WTC11 (cell line): ENCODE data around the gene TIGAR.

Experiments used
- ATF1 ChIP-seq: sonication (generic); formaldehyde crosslinking; IDR thresholded peaks from 2 replicates; pipeline ENCODE4 v1.8.1; 2023; ENCODE audit warnings: mild to moderate bottlenecking, moderate library complexity, missing genetic modification reagents
- CREM ChIP-seq: sonication (generic); formaldehyde crosslinking; IDR thresholded peaks from 2 replicates; pipeline ENCODE4 v1.8.1; 2022; ENCODE audit warnings: mild to moderate bottlenecking, missing genetic modification reagents, moderate library complexity
- CTCF ChIP-seq: fragments of 200-600 bp; IDR thresholded peaks from 2 replicates; pipeline ENCODE4 v1.8.0; 2022; ENCODE audit warnings: antibody characterized with exemption
- SMAD3 ChIP-seq: sonication (generic); formaldehyde crosslinking; IDR thresholded peaks from 2 replicates; pipeline ENCODE4 v1.8.0; 2022; ENCODE audit warnings: missing genetic modification reagents, mild to moderate bottlenecking, borderline replicate concordance
- TCF7 ChIP-seq: sonication (generic); formaldehyde crosslinking; IDR thresholded peaks from 2 replicates; pipeline ENCODE4 v1.8.0; 2022; ENCODE audit warnings: mild to moderate bottlenecking, low read depth, missing genetic modification reagents, moderate library complexity
- TF ChIP-seq, protein P1 (sequence below): fragments of 250-450 bp; sonication (Bioruptor Pico); IDR thresholded peaks from 2 replicates; pipeline ENCODE4 v1.9.0; 2021; ENCODE audit warnings: moderate library complexity, mild to moderate bottlenecking, inconsistent platforms, borderline replicate concordance
- TF ChIP-seq, protein P2 (sequence below): sonication (generic); formaldehyde crosslinking; conservative IDR thresholded peaks from 2 replicates; pipeline ENCODE4 v1.8.1; 2022; ENCODE audit warnings: mild to moderate bottlenecking, missing genetic modification reagents
- TF ChIP-seq, protein P3 (sequence below): sonication (generic); formaldehyde crosslinking; conservative IDR thresholded peaks from 2 replicates; pipeline ENCODE4 v1.8.1; 2023; ENCODE audit warnings: mild to moderate bottlenecking, low read depth, missing genetic modification reagents, moderate library complexity
- TF ChIP-seq, protein P4 (sequence below): sonication (generic); formaldehyde crosslinking; IDR thresholded peaks from 2 replicates; pipeline ENCODE4 v1.8.0; 2022; ENCODE audit warnings: mild to moderate bottlenecking, missing genetic modification reagents
- TF ChIP-seq, protein P5 (sequence below): sonication (generic); formaldehyde crosslinking; IDR thresholded peaks from 2 replicates; pipeline ENCODE4 v1.8.1; 2023; ENCODE audit warnings: mild to moderate bottlenecking, missing genetic modification reagents, borderline replicate concordance
- TF ChIP-seq, protein P6 (sequence below): sonication (generic); formaldehyde crosslinking; IDR thresholded peaks from 2 replicates; pipeline ENCODE4 v1.8.1; 2022; ENCODE audit warnings: low read depth, missing genetic modification reagents, borderline replicate concordance

- TF ChIP-seq CTCF, result no peak
- TF ChIP-seq, protein P1, sequence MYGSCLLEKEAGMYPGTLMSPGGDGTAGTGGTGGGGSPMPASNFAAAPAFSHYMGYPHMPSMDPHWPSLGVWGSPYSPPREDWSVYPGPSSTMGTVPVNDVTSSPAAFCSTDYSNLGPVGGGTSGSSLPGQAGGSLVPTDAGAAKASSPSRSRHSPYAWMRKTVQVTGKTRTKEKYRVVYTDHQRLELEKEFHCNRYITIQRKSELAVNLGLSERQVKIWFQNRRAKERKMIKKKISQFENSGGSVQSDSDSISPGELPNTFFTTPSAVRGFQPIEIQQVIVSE (CRISPR knock-in tag), result no peak
- no peak for TF ChIP-seq TCF7 (CRISPR knock-in tag)
- TF ChIP-seq ATF1, result no peak
- TF ChIP-seq SMAD3 (CRISPR knock-in tag), result no peak
- TF ChIP-seq, protein P2, sequence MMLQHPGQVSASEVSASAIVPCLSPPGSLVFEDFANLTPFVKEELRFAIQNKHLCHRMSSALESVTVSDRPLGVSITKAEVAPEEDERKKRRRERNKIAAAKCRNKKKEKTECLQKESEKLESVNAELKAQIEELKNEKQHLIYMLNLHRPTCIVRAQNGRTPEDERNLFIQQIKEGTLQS (CRISPR knock-in tag), result no peak
- TF ChIP-seq, protein P3, sequence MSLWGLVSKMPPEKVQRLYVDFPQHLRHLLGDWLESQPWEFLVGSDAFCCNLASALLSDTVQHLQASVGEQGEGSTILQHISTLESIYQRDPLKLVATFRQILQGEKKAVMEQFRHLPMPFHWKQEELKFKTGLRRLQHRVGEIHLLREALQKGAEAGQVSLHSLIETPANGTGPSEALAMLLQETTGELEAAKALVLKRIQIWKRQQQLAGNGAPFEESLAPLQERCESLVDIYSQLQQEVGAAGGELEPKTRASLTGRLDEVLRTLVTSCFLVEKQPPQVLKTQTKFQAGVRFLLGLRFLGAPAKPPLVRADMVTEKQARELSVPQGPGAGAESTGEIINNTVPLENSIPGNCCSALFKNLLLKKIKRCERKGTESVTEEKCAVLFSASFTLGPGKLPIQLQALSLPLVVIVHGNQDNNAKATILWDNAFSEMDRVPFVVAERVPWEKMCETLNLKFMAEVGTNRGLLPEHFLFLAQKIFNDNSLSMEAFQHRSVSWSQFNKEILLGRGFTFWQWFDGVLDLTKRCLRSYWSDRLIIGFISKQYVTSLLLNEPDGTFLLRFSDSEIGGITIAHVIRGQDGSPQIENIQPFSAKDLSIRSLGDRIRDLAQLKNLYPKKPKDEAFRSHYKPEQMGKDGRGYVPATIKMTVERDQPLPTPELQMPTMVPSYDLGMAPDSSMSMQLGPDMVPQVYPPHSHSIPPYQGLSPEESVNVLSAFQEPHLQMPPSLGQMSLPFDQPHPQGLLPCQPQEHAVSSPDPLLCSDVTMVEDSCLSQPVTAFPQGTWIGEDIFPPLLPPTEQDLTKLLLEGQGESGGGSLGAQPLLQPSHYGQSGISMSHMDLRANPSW (CRISPR knock-in tag), result no peak
- TF ChIP-seq, protein P4, sequence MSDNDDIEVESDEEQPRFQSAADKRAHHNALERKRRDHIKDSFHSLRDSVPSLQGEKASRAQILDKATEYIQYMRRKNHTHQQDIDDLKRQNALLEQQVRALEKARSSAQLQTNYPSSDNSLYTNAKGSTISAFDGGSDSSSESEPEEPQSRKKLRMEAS (CRISPR knock-in tag), result no peak
- TF ChIP-seq, protein P5, sequence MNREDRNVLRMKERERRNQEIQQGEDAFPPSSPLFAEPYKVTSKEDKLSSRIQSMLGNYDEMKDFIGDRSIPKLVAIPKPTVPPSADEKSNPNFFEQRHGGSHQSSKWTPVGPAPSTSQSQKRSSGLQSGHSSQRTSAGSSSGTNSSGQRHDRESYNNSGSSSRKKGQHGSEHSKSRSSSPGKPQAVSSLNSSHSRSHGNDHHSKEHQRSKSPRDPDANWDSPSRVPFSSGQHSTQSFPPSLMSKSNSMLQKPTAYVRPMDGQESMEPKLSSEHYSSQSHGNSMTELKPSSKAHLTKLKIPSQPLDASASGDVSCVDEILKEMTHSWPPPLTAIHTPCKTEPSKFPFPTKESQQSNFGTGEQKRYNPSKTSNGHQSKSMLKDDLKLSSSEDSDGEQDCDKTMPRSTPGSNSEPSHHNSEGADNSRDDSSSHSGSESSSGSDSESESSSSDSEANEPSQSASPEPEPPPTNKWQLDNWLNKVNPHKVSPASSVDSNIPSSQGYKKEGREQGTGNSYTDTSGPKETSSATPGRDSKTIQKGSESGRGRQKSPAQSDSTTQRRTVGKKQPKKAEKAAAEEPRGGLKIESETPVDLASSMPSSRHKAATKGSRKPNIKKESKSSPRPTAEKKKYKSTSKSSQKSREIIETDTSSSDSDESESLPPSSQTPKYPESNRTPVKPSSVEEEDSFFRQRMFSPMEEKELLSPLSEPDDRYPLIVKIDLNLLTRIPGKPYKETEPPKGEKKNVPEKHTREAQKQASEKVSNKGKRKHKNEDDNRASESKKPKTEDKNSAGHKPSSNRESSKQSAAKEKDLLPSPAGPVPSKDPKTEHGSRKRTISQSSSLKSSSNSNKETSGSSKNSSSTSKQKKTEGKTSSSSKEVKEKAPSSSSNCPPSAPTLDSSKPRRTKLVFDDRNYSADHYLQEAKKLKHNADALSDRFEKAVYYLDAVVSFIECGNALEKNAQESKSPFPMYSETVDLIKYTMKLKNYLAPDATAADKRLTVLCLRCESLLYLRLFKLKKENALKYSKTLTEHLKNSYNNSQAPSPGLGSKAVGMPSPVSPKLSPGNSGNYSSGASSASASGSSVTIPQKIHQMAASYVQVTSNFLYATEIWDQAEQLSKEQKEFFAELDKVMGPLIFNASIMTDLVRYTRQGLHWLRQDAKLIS (CRISPR knock-in tag), result no peak
- TF ChIP-seq CREM (CRISPR knock-in tag), result no peak
- TF ChIP-seq, protein P6, sequence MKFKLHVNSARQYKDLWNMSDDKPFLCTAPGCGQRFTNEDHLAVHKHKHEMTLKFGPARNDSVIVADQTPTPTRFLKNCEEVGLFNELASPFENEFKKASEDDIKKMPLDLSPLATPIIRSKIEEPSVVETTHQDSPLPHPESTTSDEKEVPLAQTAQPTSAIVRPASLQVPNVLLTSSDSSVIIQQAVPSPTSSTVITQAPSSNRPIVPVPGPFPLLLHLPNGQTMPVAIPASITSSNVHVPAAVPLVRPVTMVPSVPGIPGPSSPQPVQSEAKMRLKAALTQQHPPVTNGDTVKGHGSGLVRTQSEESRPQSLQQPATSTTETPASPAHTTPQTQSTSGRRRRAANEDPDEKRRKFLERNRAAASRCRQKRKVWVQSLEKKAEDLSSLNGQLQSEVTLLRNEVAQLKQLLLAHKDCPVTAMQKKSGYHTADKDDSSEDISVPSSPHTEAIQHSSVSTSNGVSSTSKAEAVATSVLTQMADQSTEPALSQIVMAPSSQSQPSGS (CRISPR knock-in tag), result no peak
Measured at GRCh38 chr12:4283512-4284255, 37.3 kb upstream of the TIGAR start.
